WTC11 (cell line): ENCODE results near the gene FAM9A. TPM values are rescaled to one million over a fixed set of nuclear protein-coding genes. Genes with fewer than 3 reads are reported as not detected.

ENCODE experiments used
- ATAC-seq: fragments of 200-7000 bp; cut with Tn5 transposase; 2 replicates; pipeline ENCODE4 v1.10.0; 2021; ENCODE audit warnings: mild to moderate bottlenecking, moderate library complexity
- CTCF ChIA-PET: fragments of 300-600 bp; sonication (Branson Sonifier 250); formaldehyde crosslinking; loops from one replicate; lab custom pipeline; 2021; ENCODE audit warnings: antibody characterized with exemption; lab: Charles Lee
- POLR2A ChIA-PET: fragments of 350-600 bp; sonication (Branson Sonifier 250); formaldehyde crosslinking; loops from one replicate; lab custom pipeline; 2021; ENCODE audit warnings: antibody characterized with exemption; lab: Charles Lee
- DNase-seq: peaks from one replicate; pipeline ENCODE4 v3.0.0; 2021; ENCODE audit warnings: low spot score
- H3K27ac Mint-ChIP-seq: 2 replicates; pipeline ENCODE4 v1.8.0; 2021; ENCODE audit warnings: mixed read lengths
- H3K27me3 Mint-ChIP-seq: 2 replicates; pipeline ENCODE4 v1.8.0; 2021; ENCODE audit warnings: low read depth, mild to moderate bottlenecking, moderate library complexity, mixed read lengths
- H3K36me3 Mint-ChIP-seq: 2 replicates; pipeline ENCODE4 v1.8.0; 2021; ENCODE audit warnings: mixed read lengths
- H3K4me1 Mint-ChIP-seq: 2 replicates; pipeline ENCODE4 v1.8.0; 2022; ENCODE audit warnings: mixed read lengths
- H3K4me3 Mint-ChIP-seq: 2 replicates; pipeline ENCODE4 v1.8.0; 2021; ENCODE audit warnings: mild to moderate bottlenecking, moderate library complexity, mixed read lengths
- H3K9me3 Mint-ChIP-seq: 2 replicates; pipeline ENCODE4 v1.8.0; 2021; ENCODE audit warnings: mixed read lengths
- CREM ChIP-seq: sonication (generic); formaldehyde crosslinking; IDR thresholded peaks from 2 replicates; pipeline ENCODE4 v1.8.1; 2022; ENCODE audit warnings: mild to moderate bottlenecking, missing genetic modification reagents, moderate library complexity
- FOXJ3 ChIP-seq: sonication (generic); formaldehyde crosslinking; IDR thresholded peaks from 2 replicates; pipeline ENCODE4 v1.9.0; 2021; ENCODE audit warnings: missing genetic modification reagents, mild to moderate bottlenecking, borderline replicate concordance
- FOXK1 ChIP-seq: sonication (generic); formaldehyde crosslinking; IDR thresholded peaks from 2 replicates; pipeline ENCODE4 v1.8.0; 2022; ENCODE audit warnings: mild to moderate bottlenecking, moderate library complexity, missing genetic modification reagents
- GRHL2 ChIP-seq: fragments of 250-450 bp; sonication (Bioruptor Pico); IDR thresholded peaks from 2 replicates; pipeline ENCODE4 v1.8.0; 2022; ENCODE audit warnings: mild to moderate bottlenecking, moderate library complexity; ENCODE audit not compliant: insufficient replicate concordance, severe bottlenecking
- OVOL2 ChIP-seq: fragments of 250-450 bp; sonication (Bioruptor Pico); IDR thresholded peaks from 2 replicates; pipeline ENCODE4 v1.9.0; 2021; ENCODE audit warnings: mild to moderate bottlenecking, borderline replicate concordance
- PRRX2 ChIP-seq: fragments of 250-450 bp; sonication (Bioruptor Pico); IDR thresholded peaks from 2 replicates; pipeline ENCODE4 v1.8.0; 2021; ENCODE audit warnings: mild to moderate bottlenecking
- SMAD4 ChIP-seq: sonication (generic); formaldehyde crosslinking; IDR thresholded peaks from 2 replicates; pipeline ENCODE4 v1.8.0; 2022; ENCODE audit warnings: mild to moderate bottlenecking, missing genetic modification reagents
- ZNF121 ChIP-seq: sonication (generic); formaldehyde crosslinking; IDR thresholded peaks from 2 replicates; pipeline ENCODE4 v1.8.0; 2023; ENCODE audit warnings: missing genetic modification reagents
- total RNA-seq: library from RNA; stranded (reverse); gene quantifications from 3 replicates; pipeline ENCODE4 v1.2.3, GENCODE V29; 2021
- TF ChIP-seq, protein P1 (sequence below): sonication (generic); formaldehyde crosslinking; IDR thresholded peaks from 2 replicates; pipeline ENCODE4 v1.8.1; 2022; ENCODE audit warnings: mild to moderate bottlenecking, missing genetic modification reagents, moderate library complexity, borderline replicate concordance
- TF ChIP-seq, protein P2 (sequence below): sonication (generic); formaldehyde crosslinking; IDR thresholded peaks from 2 replicates; pipeline ENCODE4 v1.8.1; 2023; ENCODE audit warnings: mild to moderate bottlenecking, missing genetic modification reagents, borderline replicate concordance
- TF ChIP-seq, protein P3 (sequence below): sonication (generic); formaldehyde crosslinking; IDR thresholded peaks from 2 replicates; pipeline ENCODE4 v1.8.1; 2023; ENCODE audit warnings: mild to moderate bottlenecking, moderate library complexity, missing genetic modification reagents
- TF ChIP-seq, protein P4 (sequence below): sonication (generic); formaldehyde crosslinking; IDR thresholded peaks from 2 replicates; pipeline ENCODE4 v1.8.0; 2022; ENCODE audit warnings: mild to moderate bottlenecking, missing genetic modification reagents
- TF ChIP-seq, protein P5 (sequence below): sonication (generic); formaldehyde crosslinking; IDR thresholded peaks from 2 replicates; pipeline ENCODE4 v1.8.0; 2022; ENCODE audit warnings: mild to moderate bottlenecking, missing genetic modification reagents
- TF ChIP-seq, protein P6 (sequence below): fragments of 250-450 bp; sonication (Bioruptor Pico); IDR thresholded peaks from 2 replicates; pipeline ENCODE4 v2.1.2; 2022; ENCODE audit warnings: mild to moderate bottlenecking, moderate library complexity
- TF ChIP-seq, protein P7 (sequence below): sonication (generic); formaldehyde crosslinking; IDR thresholded peaks from 2 replicates; pipeline ENCODE4 v1.8.1; 2022; ENCODE audit warnings: low read depth, missing genetic modification reagents, borderline replicate concordance
- TF ChIP-seq, protein P8 (sequence below): fragments of 200-600 bp; IDR thresholded peaks from 2 replicates; pipeline ENCODE4 v1.8.0; 2022; ENCODE audit warnings: antibody characterized with exemption

FAM9A gene
- total RNA-seq, 1 experiment from 2014 or later = not detected

DNA sequence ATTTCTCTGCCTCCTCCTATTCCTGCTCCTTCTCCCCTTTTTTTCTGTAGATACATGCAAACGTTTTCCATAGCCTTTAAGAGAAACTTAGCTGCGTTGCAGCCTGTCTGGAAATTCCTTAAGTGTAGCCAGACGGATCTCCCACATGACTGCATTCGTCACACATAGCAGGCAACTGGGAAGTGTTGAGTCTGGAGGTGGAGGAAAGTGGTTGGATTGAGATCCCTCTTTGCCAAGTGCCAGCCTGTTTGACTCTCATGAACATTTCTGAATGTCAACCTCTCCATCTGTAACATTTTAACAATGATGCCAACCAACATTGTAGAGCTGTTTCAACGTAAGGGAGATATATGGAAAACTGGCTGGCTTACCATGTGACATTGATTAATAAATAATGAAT lies 45.1 kb upstream of the FAM9A start:
- no peaks in the 10 kb centered on the region for H3K36me3 Mint-ChIP-seq
- H3K27me3 Mint-ChIP-seq = no peaks in the 10 kb centered on the region
- ATAC-seq (no peak), DNase-seq (no peak)
- no peak overlapping the region for H3K27ac Mint-ChIP-seq
- CTCF ChIA-PET = no interaction called here
- H3K4me1 Mint-ChIP-seq = no peaks in the 10 kb centered on the region
- POLR2A ChIA-PET = no interaction called here
- no peaks in the 10 kb centered on the region for H3K9me3 Mint-ChIP-seq
- no peak overlapping the region for H3K4me3 Mint-ChIP-seq
- no peak for TF ChIP-seq PRRX2 (CRISPR knock-in tag)
- TF ChIP-seq, all 79 proteins: peak for 0

DNA sequence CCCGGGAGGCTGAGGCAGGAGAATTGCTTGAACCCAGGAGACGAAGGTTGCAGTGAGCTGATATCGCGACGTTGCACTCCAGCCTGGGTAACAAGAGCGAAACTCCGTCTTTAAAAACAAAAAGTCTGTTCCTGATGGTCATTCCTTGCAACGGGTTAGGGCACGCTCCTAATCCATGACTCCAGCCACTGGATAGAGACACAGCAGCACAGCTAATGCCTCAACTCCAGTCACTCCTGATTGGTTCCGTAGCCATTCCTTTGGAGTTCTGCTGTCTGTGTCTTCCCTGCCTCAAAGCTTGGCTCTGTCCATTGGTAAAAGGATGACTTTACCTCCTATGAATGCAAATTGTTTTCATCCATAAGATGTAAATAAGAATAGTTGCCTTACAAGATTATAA lies 44.3 kb upstream of the FAM9A start:
- TF ChIP-seq OVOL2 (CRISPR knock-in tag) = no peak
- POLR2A ChIA-PET = no interaction called here
- no peak overlapping the region for H3K4me3 Mint-ChIP-seq
- no peaks in the 10 kb centered on the region for H3K36me3 Mint-ChIP-seq
- ATAC-seq (no peak), DNase-seq (no peak)
- H3K27ac Mint-ChIP-seq = no peak overlapping the region
- H3K9me3 Mint-ChIP-seq = no peaks in the 10 kb centered on the region
- H3K4me1 Mint-ChIP-seq = no peaks in the 10 kb centered on the region
- CTCF ChIA-PET = interaction anchor here (0.5 to 1.3 kb wide), 6 partner anchors 14 to 90 kb away, joined by 3 to 9 read pairs (median 4); no protein-coding TSS in a partner anchor
- no peaks in the 10 kb centered on the region for H3K27me3 Mint-ChIP-seq

DNA sequence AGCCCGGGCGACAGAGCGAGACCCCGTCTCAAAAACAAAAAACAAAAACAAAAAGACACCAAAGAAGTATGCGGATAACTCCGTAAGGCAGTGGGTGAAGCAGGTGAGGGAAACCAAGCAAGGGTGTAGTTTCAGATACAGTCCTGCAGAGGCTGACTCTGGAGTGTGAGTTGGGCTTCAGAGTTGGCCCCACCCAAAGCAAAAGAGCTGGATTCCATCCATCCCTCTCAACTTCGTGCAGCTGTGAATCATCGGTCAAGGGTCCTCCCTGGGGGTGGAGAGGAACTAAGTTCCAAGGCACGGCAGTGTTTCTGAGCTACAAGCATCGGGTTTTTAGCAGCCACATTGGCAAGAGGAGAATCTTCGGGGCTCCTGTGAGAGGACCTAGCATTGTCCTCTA lies 43.9 kb upstream of the FAM9A start:
- Mint-ChIP-seq H3K36me3 (no peaks in the 10 kb centered on the region), H3K27me3 (no peaks in the 10 kb centered on the region), H3K9me3 (no peaks in the 10 kb centered on the region), H3K4me1 (no peaks in the 10 kb centered on the region), H3K27ac (no peak overlapping the region), H3K4me3 (no peak overlapping the region)
- POLR2A ChIA-PET = no interaction called here
- TF ChIP-seq, protein P1, sequence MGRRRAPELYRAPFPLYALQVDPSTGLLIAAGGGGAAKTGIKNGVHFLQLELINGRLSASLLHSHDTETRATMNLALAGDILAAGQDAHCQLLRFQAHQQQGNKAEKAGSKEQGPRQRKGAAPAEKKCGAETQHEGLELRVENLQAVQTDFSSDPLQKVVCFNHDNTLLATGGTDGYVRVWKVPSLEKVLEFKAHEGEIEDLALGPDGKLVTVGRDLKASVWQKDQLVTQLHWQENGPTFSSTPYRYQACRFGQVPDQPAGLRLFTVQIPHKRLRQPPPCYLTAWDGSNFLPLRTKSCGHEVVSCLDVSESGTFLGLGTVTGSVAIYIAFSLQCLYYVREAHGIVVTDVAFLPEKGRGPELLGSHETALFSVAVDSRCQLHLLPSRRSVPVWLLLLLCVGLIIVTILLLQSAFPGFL (CRISPR knock-in tag) = no peak
- TF ChIP-seq FOXJ3 (CRISPR knock-in tag) (no peak), CREM (CRISPR knock-in tag) (no peak), FOXK1 (CRISPR knock-in tag) (no peak), SMAD4 (CRISPR knock-in tag) (no peak), OVOL2 (CRISPR knock-in tag) (no peak), GRHL2 (CRISPR knock-in tag) (no peak), ZNF121 (CRISPR knock-in tag) (no peak)
- TF ChIP-seq, protein P2, sequence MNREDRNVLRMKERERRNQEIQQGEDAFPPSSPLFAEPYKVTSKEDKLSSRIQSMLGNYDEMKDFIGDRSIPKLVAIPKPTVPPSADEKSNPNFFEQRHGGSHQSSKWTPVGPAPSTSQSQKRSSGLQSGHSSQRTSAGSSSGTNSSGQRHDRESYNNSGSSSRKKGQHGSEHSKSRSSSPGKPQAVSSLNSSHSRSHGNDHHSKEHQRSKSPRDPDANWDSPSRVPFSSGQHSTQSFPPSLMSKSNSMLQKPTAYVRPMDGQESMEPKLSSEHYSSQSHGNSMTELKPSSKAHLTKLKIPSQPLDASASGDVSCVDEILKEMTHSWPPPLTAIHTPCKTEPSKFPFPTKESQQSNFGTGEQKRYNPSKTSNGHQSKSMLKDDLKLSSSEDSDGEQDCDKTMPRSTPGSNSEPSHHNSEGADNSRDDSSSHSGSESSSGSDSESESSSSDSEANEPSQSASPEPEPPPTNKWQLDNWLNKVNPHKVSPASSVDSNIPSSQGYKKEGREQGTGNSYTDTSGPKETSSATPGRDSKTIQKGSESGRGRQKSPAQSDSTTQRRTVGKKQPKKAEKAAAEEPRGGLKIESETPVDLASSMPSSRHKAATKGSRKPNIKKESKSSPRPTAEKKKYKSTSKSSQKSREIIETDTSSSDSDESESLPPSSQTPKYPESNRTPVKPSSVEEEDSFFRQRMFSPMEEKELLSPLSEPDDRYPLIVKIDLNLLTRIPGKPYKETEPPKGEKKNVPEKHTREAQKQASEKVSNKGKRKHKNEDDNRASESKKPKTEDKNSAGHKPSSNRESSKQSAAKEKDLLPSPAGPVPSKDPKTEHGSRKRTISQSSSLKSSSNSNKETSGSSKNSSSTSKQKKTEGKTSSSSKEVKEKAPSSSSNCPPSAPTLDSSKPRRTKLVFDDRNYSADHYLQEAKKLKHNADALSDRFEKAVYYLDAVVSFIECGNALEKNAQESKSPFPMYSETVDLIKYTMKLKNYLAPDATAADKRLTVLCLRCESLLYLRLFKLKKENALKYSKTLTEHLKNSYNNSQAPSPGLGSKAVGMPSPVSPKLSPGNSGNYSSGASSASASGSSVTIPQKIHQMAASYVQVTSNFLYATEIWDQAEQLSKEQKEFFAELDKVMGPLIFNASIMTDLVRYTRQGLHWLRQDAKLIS (CRISPR knock-in tag) = no peak
- TF ChIP-seq, protein P3, sequence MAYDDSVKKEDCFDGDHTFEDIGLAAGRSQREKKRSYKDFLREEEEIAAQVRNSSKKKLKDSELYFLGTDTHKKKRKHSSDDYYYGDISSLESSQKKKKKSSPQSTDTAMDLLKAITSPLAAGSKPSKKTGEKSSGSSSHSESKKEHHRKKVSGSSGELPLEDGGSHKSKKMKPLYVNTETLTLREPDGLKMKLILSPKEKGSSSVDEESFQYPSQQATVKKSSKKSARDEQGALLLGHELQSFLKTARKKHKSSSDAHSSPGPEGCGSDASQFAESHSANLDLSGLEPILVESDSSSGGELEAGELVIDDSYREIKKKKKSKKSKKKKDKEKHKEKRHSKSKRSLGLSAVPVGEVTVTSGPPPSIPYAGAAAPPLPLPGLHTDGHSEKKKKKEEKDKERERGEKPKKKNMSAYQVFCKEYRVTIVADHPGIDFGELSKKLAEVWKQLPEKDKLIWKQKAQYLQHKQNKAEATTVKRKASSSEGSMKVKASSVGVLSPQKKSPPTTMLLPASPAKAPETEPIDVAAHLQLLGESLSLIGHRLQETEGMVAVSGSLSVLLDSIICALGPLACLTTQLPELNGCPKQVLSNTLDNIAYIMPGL = no peak
- TF ChIP-seq, protein P4, sequence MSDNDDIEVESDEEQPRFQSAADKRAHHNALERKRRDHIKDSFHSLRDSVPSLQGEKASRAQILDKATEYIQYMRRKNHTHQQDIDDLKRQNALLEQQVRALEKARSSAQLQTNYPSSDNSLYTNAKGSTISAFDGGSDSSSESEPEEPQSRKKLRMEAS (CRISPR knock-in tag) = no peak
- TF ChIP-seq, protein P5, sequence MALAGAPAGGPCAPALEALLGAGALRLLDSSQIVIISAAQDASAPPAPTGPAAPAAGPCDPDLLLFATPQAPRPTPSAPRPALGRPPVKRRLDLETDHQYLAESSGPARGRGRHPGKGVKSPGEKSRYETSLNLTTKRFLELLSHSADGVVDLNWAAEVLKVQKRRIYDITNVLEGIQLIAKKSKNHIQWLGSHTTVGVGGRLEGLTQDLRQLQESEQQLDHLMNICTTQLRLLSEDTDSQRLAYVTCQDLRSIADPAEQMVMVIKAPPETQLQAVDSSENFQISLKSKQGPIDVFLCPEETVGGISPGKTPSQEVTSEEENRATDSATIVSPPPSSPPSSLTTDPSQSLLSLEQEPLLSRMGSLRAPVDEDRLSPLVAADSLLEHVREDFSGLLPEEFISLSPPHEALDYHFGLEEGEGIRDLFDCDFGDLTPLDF = no peak
- TF ChIP-seq, protein P6, sequence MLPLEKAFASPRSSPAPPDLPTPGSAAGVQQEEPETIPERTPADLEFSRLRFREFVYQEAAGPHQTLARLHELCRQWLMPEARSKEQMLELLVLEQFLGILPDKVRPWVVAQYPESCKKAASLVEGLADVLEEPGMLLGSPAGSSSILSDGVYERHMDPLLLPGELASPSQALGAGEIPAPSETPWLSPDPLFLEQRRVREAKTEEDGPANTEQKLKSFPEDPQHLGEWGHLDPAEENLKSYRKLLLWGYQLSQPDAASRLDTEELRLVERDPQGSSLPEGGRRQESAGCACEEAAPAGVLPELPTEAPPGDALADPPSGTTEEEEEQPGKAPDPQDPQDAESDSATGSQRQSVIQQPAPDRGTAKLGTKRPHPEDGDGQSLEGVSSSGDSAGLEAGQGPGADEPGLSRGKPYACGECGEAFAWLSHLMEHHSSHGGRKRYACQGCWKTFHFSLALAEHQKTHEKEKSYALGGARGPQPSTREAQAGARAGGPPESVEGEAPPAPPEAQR (CRISPR knock-in tag) = no peak
- TF ChIP-seq, protein P7, sequence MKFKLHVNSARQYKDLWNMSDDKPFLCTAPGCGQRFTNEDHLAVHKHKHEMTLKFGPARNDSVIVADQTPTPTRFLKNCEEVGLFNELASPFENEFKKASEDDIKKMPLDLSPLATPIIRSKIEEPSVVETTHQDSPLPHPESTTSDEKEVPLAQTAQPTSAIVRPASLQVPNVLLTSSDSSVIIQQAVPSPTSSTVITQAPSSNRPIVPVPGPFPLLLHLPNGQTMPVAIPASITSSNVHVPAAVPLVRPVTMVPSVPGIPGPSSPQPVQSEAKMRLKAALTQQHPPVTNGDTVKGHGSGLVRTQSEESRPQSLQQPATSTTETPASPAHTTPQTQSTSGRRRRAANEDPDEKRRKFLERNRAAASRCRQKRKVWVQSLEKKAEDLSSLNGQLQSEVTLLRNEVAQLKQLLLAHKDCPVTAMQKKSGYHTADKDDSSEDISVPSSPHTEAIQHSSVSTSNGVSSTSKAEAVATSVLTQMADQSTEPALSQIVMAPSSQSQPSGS (CRISPR knock-in tag) = no peak
- TF ChIP-seq, protein P8, sequence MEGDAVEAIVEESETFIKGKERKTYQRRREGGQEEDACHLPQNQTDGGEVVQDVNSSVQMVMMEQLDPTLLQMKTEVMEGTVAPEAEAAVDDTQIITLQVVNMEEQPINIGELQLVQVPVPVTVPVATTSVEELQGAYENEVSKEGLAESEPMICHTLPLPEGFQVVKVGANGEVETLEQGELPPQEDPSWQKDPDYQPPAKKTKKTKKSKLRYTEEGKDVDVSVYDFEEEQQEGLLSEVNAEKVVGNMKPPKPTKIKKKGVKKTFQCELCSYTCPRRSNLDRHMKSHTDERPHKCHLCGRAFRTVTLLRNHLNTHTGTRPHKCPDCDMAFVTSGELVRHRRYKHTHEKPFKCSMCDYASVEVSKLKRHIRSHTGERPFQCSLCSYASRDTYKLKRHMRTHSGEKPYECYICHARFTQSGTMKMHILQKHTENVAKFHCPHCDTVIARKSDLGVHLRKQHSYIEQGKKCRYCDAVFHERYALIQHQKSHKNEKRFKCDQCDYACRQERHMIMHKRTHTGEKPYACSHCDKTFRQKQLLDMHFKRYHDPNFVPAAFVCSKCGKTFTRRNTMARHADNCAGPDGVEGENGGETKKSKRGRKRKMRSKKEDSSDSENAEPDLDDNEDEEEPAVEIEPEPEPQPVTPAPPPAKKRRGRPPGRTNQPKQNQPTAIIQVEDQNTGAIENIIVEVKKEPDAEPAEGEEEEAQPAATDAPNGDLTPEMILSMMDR = no peak
- CTCF ChIA-PET = interaction anchor here (0.5 to 1.3 kb wide), 6 partner anchors 14 to 90 kb away, joined by 3 to 9 read pairs (median 4); no protein-coding TSS in a partner anchor
- peak; percentile 13 for DNase-seq
- ATAC-seq = peak; percentile 90
